IPS-11a (cell line): ENCODE results near the gene PPP2R5A.
"Not testable (repeated sequence)": the region's sequence is repeated elsewhere in the genome, so short reads cannot be mapped to it uniquely, and the experiment has no call there.

Experiments used
- H3K4me3 ChIP-seq: one replicate; pipeline ENCODE4 v1.5.1; 2013; ENCODE audit warnings: low read depth, low read length, control low read depth

The PPP2R5A gene

GRCh38 chr1:212267017-212267416 lies 18.2 kb upstream of the PPP2R5A start:
- H3K4me3 ChIP-seq: no peak overlapping the region

DNA sequence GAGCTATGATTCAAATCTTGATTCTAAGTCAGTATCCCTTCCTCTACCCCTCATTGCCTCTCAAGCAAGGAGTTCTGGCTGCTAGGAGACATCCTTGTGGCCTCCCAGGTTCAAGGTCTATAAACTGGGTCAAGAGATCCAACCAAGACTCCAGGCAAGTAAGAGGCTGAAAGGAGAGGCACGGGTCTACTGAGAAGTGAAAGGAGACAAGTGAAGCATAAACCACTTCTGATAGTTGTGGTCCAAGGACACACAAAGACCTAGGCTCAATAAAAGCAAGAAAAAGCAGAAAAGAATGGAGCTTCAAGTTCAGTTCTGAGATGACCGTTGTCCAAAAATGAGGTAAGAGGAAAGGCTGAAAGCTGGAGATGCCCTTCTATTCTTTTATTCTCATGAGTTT lies 17.8 kb upstream of the PPP2R5A start:
- H3K4me3 ChIP-seq: no peak overlapping the region

GRCh38 chr1:212269306-212269705 lies 15.9 kb upstream of the PPP2R5A start:
- H3K4me3 ChIP-seq: no peak overlapping the region

DNA sequence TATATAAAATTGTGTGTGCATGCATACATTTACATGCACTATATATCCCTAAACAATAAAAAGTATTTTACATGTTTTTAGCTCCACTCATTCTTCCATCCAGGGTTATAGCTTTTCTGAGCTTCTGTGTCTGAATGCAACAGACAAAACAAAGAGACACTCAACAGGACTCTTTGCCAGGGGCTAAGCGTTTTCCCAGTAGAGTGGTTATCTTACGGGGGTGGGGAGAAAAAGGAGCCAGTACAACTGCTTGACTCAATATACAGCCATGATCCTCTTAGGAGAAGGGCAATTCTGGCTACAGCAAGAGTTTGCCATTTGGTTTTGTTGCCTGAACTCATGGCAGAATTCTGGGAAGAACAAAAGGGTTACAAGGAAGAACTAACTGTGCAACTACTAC lies 14.6 kb upstream of the PPP2R5A start:
- H3K4me3 ChIP-seq: no peak overlapping the region

- no peak overlapping the region for H3K4me3 ChIP-seq
Measured at GRCh38 chr1:212271234-212271633, 14.0 kb upstream of the PPP2R5A start.

GRCh38 chr1:212271823-212272485 lies 13.3 kb upstream of the PPP2R5A start:
- H3K4me3 ChIP-seq: no peak overlapping the region

- H3K4me3 ChIP-seq: no peak overlapping the region
Measured at GRCh38 chr1:212281590-212281989, 3.6 kb upstream of the PPP2R5A start.

DNA sequence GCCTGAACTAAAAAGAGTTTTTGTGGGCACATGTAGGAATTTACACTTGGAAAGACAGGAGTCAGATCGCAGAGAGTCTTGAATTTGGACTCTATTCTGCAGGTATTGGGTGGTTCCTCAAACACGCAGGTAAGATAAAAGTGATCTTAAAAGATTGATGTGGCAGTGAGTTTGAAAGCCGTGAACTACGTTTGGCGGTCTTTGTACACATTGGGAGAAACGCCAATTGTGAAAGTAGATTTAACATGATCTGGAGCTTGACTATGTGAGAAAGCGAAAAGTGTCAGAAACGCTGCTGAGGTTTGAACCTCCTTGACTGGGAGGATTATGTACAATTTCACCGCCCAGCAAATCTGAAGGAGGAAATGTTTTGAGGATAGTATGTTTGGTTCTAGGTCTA lies 1.5 kb upstream of the PPP2R5A start:
- H3K4me3 ChIP-seq: no peak overlapping the region

GRCh38 chr1:212284332-212284743 lies 872 bp upstream of the PPP2R5A start:
- H3K4me3 ChIP-seq: peak overlapping the region; percentile 85

GRCh38 chr1:212285685-212286555 lies 710 bp downstream of the PPP2R5A start:
- peak overlapping the region; percentile 85 for H3K4me3 ChIP-seq

DNA sequence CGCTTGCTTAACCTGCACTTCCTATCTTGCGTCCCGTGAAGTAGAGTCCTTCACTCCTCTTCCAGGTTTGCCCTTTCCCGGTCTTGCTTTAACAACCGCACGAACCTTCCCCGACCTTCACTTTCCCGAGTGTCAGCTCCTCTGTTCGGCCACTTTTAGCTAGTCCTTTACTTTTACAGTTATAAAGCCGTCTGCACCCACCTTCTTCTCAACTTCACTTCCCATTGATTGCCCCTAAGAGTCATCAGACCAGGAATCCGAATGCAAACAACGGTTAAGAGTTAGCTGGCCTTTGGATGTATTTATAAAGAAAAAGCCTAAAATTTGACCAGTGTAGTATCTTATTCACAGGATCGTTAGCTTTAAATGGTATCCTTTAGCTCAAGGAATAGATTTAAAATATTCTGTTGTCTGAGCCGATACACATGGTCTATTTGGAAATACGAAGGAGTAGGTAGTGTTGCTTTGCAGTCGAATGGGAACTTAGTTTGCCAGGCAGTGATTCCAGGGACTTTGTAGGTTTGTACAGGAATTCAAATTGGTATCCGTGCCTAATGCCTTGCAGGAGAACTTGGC lies 1.4 kb downstream of the PPP2R5A start:
- peak overlapping the region; percentile 85 for H3K4me3 ChIP-seq

GRCh38 chr1:212287261-212287895 lies 2.2 kb downstream of the PPP2R5A start:
- peak overlapping the region; percentile 85 for H3K4me3 ChIP-seq

DNA sequence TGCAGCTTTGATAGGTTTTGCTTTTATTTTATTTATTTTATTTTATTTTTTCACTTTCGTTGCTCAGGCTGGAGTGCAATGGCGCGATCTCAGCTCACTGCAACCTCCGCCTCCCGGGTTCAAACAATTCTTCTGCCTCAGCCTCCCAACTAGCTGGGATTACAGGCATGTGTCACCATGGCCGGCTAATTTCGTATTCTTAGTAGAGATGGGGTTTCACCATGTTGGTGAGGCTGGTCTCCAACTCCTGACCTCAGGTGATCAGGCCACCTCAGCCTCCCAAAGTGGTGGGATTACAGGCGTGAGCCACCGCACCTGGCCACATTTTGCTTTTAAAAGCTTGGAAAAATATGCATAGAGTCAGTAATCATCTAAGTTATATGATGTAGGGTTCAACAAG lies 2.8 kb downstream of the PPP2R5A start:
- H3K4me3 ChIP-seq: not testable (repeated sequence)

DNA sequence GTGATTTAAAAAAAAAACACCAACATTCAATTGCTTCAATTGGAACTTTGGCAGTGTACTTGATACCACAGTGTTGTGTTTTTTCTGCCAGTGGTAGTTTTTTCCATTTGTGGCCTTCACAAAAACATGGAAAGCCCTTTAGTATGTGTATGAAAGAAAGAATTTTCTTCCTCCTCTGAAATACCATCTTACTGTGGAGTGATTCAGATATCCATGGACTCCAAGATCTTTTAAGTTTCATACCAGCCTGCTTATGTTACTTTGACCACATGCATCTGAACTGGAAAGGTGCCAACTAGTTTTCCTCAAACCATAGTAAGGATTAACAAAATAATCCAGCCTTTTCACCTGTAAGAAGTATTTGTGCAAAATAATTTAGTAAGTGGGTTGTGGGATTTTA lies 3.4 kb downstream of the PPP2R5A start:
- H3K4me3 ChIP-seq: no peak overlapping the region

- H3K4me3 ChIP-seq: no peak overlapping the region
Measured at GRCh38 chr1:212289262-212290077, 4.3 kb downstream of the PPP2R5A start.

GRCh38 chr1:212290608-212291007 lies 5.4 kb downstream of the PPP2R5A start:
- no peak overlapping the region for H3K4me3 ChIP-seq

- H3K4me3 ChIP-seq: no peak overlapping the region
Measured at GRCh38 chr1:212291505-212292134, 6.4 kb downstream of the PPP2R5A start.

DNA sequence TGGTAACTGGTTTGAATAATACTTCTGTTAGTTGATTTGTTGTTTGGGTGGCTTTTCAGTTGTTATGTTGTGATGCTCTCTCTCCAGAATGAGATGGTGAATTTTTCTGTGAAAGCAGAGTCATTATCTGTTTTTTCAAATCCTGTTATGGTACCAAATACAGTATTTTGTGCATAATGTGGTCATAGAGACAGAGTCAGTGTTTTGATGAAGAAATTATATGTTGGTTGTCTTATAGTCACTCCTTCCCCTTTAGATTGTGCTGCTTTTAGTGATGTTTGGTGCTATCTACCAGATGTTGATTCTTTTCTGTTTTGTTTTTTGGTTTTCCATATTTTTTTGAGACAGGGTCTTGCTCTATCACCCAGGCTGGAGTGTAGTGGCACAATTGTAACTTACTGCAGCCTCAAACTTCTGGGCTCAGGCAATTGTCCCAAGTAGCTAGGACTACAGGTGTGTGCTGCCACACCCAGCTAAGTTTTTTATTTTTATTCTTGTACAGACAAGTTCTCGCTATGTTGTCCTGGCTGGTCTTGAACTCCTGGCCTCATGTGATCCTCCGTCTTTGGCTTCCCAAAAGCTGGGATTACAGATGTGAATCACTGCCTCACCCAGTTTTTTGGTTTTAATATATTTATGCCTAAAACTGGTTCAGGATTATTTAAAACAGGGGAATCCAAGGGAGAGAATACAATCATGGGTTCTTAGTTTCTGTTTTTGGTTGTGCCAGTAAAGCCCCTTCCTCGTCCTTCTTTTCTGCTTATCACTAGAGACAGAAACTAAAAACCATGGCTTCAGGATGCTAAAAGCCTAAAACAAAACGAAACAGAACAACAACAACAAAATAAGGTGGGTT lies 7.3 kb downstream of the PPP2R5A start:
- H3K4me3 ChIP-seq: no peak overlapping the region

DNA sequence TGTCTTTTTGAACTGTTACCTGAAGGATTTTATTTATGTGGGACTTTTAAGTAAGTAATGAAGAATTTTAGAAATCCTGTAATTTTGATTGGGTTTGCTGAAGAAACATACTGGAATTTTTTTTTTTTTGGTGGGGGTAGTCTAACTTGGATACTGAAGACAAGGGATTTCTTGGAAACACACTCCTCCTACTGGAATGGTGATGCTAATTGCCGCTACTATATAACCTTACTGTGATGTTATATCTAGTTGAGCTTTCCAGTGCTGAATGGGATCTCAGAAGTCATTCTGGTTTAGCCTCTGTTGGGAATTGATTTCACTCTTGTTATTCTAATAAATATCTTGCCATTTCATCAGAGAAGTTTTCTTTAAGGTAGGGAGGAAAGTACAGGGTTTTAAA lies 8.4 kb downstream of the PPP2R5A start:
- H3K4me3 ChIP-seq: no peak overlapping the region
